Measurements from ENCODE around the gene SAFB. TPM values are rescaled to one million over a fixed set of nuclear protein-coding genes. Genes with fewer than 3 reads are reported as not detected.
A peak's percentile ranks its signal among the peaks of the same experiment; 100 is the strongest.

Gene SAFB
- total and polyA plus RNA-seq, 2 experiments from 2014 or later: 50.2 to 75.8 TPM

DNA sequence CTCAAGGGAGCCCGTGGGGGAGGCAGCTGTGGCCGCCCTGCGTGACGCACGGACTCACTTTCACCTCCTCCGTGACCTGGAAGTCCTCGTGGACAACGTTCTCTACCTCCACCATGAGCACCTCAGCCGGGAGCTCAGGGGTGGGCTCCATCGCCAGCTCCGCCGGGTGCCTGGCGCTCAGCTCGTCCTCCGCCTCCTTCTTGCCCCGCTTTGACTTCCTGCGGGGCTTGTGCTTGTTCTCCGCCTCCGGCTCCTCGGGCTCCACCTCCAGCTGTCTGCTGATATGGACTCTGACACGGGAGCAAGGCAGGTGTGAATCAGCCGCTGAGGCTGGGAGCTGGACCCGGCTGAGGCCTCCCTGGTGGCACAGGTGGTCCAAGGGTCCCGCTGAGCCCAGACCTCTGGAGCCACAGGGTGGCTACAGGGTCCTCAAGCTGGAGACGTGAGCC lies 88.9 kb downstream of the SAFB start:
- Histone ChIP-seq H3K36me3 (replicated peaks; ENCODE audit: insufficient read depth, low read depth) (no peaks in the 10 kb centered on the region), H3K4me3 (no peak overlapping the region), H3K4me2 (no peak overlapping the region), H3K27ac (no peak overlapping the region), H3K4me1 (ENCODE audit: insufficient read depth) (no peaks in the 10 kb centered on the region), H2AFZ (no peak overlapping the region), H3K9me3 (ENCODE audit: low read depth) (no peaks in the 10 kb centered on the region), H4K20me1 (ENCODE audit: insufficient read depth, poor library complexity, severe bottlenecking) (no peaks in the 10 kb centered on the region), H3K27me3 (no peaks in the 10 kb centered on the region), H3K79me2 (peaks cover 28% of the 10 kb centered on the region), H3K9me2 (replicated peaks; ENCODE audit: insufficient read depth) (no peaks in the 10 kb centered on the region)
- WGBS (ENCODE audit: low lambda C conversion rate, missing lambda C conversion rate): 95% methylated on average over 25 of the region's 25 CpGs
- DNase-seq (ENCODE audit: low spot score): no peak
- no peak for TF ChIP-seq EZH2 (IDR thresholded peaks at IDR 0.05; ENCODE audit: borderline replicate concordance)

DNA sequence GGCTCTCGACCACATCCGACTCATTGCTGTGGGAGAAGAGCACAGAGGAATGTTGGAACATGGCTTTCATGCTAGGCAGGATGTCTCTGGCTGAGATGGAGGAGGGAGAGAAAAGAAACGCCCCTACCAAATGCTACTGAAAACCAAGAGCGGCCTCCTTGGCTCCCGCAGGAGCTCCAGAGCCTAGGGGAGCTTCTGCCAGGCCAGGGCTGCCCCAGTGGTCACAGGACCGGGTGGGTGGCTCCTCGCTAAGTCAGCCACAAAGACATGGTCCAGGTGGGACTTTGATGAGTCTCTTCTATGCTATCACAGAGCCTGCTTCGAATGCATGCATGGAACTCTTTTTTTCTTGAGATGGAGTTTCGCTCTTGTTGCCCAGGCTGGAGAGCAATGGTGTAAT lies 90.3 kb downstream of the SAFB start:
- no peak for DNase-seq (ENCODE audit: low spot score)
- H4K20me1 ChIP-seq (ENCODE audit: insufficient read depth, poor library complexity, severe bottlenecking): no peaks in the 10 kb centered on the region
- TF ChIP-seq, protein P1, sequence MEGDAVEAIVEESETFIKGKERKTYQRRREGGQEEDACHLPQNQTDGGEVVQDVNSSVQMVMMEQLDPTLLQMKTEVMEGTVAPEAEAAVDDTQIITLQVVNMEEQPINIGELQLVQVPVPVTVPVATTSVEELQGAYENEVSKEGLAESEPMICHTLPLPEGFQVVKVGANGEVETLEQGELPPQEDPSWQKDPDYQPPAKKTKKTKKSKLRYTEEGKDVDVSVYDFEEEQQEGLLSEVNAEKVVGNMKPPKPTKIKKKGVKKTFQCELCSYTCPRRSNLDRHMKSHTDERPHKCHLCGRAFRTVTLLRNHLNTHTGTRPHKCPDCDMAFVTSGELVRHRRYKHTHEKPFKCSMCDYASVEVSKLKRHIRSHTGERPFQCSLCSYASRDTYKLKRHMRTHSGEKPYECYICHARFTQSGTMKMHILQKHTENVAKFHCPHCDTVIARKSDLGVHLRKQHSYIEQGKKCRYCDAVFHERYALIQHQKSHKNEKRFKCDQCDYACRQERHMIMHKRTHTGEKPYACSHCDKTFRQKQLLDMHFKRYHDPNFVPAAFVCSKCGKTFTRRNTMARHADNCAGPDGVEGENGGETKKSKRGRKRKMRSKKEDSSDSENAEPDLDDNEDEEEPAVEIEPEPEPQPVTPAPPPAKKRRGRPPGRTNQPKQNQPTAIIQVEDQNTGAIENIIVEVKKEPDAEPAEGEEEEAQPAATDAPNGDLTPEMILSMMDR (IDR thresholded peaks at IDR 0.05; ENCODE audit: poor library complexity): no peak
- H2AFZ ChIP-seq: no peak overlapping the region
- H3K4me1 ChIP-seq (ENCODE audit: insufficient read depth): peaks cover 6% of the 10 kb centered on the region
- no peak overlapping the region for H3K4me3 ChIP-seq
- H3K36me3 ChIP-seq (replicated peaks; ENCODE audit: insufficient read depth, low read depth): no peaks in the 10 kb centered on the region
- H3K27me3 ChIP-seq: no peaks in the 10 kb centered on the region
- H3K9me2 ChIP-seq (replicated peaks; ENCODE audit: insufficient read depth): no peaks in the 10 kb centered on the region
- no peak overlapping the region for H3K4me2 ChIP-seq
- peaks cover 42% of the 10 kb centered on the region for H3K79me2 ChIP-seq
- H3K27ac ChIP-seq: no peak overlapping the region
- WGBS (ENCODE audit: low lambda C conversion rate, missing lambda C conversion rate): 95% methylated on average over 9 of the region's 9 CpGs
- H3K9me3 ChIP-seq (ENCODE audit: low read depth): no peaks in the 10 kb centered on the region

DNA sequence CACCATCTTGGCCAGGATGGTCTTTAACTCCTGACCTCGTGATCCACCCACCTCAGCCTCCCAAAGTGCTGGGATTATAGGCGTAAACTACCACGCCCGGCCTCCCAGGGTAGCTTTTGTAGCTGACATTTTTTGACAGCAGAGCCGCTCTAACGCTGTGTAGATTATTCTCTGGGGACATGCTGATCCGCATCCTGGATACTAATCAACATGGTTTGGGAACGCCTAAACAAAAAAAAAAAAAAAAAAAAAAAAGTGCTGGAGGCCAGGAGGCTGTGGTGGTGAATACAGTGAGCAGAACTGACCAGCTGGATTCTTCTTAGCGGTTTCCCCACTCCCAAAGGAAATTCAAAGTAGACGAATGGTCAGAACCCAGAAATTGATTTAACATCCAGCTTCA lies 91.9 kb downstream of the SAFB start:
- Histone ChIP-seq H3K27me3 (no peaks in the 10 kb centered on the region), H4K20me1 (ENCODE audit: insufficient read depth, poor library complexity, severe bottlenecking) (no peaks in the 10 kb centered on the region)

DNA sequence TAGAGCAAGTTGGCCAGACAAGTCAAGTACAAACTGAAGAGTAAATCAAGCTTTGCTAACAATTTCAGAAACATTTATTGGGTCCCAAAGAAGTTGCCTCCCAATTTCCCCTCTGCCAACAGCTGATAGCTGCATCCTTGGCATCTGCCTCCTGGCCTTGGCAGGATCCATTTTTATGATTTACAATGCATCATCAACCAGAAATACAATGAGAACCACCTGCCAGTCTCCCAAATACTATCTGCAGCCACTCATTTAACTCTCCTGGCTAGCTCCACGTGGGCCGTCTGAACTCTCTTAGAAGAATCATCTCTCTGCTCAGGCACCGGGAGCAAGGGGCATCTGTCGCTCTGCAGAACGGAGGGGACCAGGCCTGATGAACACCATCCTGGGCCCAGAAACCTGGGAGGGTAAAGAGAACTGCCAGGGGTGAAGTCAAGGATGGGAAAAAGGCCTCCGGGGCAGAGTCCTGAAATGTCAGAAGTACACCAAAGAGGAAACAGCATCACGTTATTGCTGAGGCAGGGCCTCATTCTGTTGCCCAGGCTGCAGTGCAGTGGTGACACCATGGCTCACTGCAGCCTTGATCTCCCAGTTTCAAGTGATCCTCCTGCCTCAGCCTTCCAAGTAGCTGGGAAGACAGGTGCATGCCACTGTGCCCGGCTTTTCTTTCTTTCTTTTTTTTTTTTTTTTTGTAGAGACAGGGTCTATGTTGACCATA lies 94.5 kb downstream of the SAFB start:
- H3K4me2 ChIP-seq: peak overlapping the region; percentile 88
- H2AFZ ChIP-seq: no peak overlapping the region
- no peaks in the 10 kb centered on the region for H3K9me2 ChIP-seq (replicated peaks; ENCODE audit: insufficient read depth)
- peak overlapping the region; percentile 95 for H3K27ac ChIP-seq
- no peaks in the 10 kb centered on the region for H3K36me3 ChIP-seq (replicated peaks; ENCODE audit: insufficient read depth, low read depth)
- H3K4me1 ChIP-seq (ENCODE audit: insufficient read depth): peaks cover 13% of the 10 kb centered on the region
- 96% methylated on average over 8 of the region's 8 CpGs for WGBS (ENCODE audit: low lambda C conversion rate, missing lambda C conversion rate)
- DNase-seq (ENCODE audit: low spot score): no peak
- no peak for TF ChIP-seq EZH2phosphoT487 (IDR thresholded peaks at IDR 0.05; ENCODE audit: low read depth, severe bottlenecking, unreplicated experiment)
- TF ChIP-seq, protein P1 (IDR thresholded peaks at IDR 0.05; ENCODE audit: poor library complexity): no peak
- TF ChIP-seq EZH2 (IDR thresholded peaks at IDR 0.05; ENCODE audit: borderline replicate concordance): no peak
- no peak overlapping the region for H3K4me3 ChIP-seq
- no peaks in the 10 kb centered on the region for H3K9me3 ChIP-seq (ENCODE audit: low read depth)
- peaks cover 58% of the 10 kb centered on the region for H3K79me2 ChIP-seq
- no peaks in the 10 kb centered on the region for H4K20me1 ChIP-seq (ENCODE audit: insufficient read depth, poor library complexity, severe bottlenecking)
- no peaks in the 10 kb centered on the region for H3K27me3 ChIP-seq

More for the DNA sequence above, 91.9 kb downstream of the SAFB start:
- H3K9me3 ChIP-seq (ENCODE audit: low read depth): no peaks in the 10 kb centered on the region
- no peak overlapping the region for H3K4me2 ChIP-seq
- TF ChIP-seq EZH2 (IDR thresholded peaks at IDR 0.05; ENCODE audit: borderline replicate concordance): no peak
- TF ChIP-seq, protein P1 (IDR thresholded peaks at IDR 0.05; ENCODE audit: poor library complexity): no peak
- TF ChIP-seq EZH2phosphoT487 (IDR thresholded peaks at IDR 0.05; ENCODE audit: low read depth, severe bottlenecking, unreplicated experiment): no peak
- WGBS (ENCODE audit: low lambda C conversion rate, missing lambda C conversion rate): 95% methylated on average over 10 of the region's 10 CpGs
- peaks cover 13% of the 10 kb centered on the region for H3K4me1 ChIP-seq (ENCODE audit: insufficient read depth)
- no peak overlapping the region for H3K27ac ChIP-seq
- no peak for DNase-seq (ENCODE audit: low spot score)
- H2AFZ ChIP-seq: no peak overlapping the region
- H3K79me2 ChIP-seq: peaks cover 58% of the 10 kb centered on the region
- no peak overlapping the region for H3K4me3 ChIP-seq
- H3K36me3 ChIP-seq (replicated peaks; ENCODE audit: insufficient read depth, low read depth): no peaks in the 10 kb centered on the region
- no peaks in the 10 kb centered on the region for H3K9me2 ChIP-seq (replicated peaks; ENCODE audit: insufficient read depth)

Small RNA genes within 50 kb of the gene (small RNA-seq; reads per million reads assigned to genes)
- gene SNRPEP4: not detected

Other genes with a start within 250 kb of the SAFB start
- gene ZNRF4, start 167.7 kb upstream of the SAFB start, total RNA-seq: not detected in 2 replicates
- gene ZNRF4, start 167.7 kb upstream of the SAFB start, polyA plus RNA-seq: not detected in 2 replicates
- gene TINCR, start 55.1 kb upstream of the SAFB start, total RNA-seq: 0.64 and 1.8 TPM in 2 replicates
- 2.4 and 4.9 TPM in 2 replicates for gene TINCR, start 55.1 kb upstream of the SAFB start, polyA plus RNA-seq
- gene SAFB2, start 307 bp upstream of the SAFB start, total RNA-seq: 21.1 and 22.7 TPM in 2 replicates
- 42.6 and 67.5 TPM in 2 replicates for gene SAFB2, start 307 bp upstream of the SAFB start, polyA plus RNA-seq
- gene MICOS13, start 57.4 kb downstream of the SAFB start, total RNA-seq: 32.3 and 38.2 TPM in 2 replicates
- gene MICOS13, start 57.4 kb downstream of the SAFB start, polyA plus RNA-seq: 120 and 157 TPM in 2 replicates
- 14.0 and 14.9 TPM in 2 replicates for gene HSD11B1L, start 57.9 kb downstream of the SAFB start, total RNA-seq
- 25.1 and 26.0 TPM in 2 replicates for gene HSD11B1L, start 57.9 kb downstream of the SAFB start, polyA plus RNA-seq
- 637 and 1,059 TPM in 2 replicates for gene RPL36, start 67.2 kb downstream of the SAFB start, total RNA-seq
- 917 and 990 TPM in 2 replicates for gene RPL36, start 67.2 kb downstream of the SAFB start, polyA plus RNA-seq
- gene LONP1, start 97.1 kb downstream of the SAFB start, total RNA-seq: 61.6 and 63.0 TPM in 2 replicates
- gene LONP1, start 97.1 kb downstream of the SAFB start, polyA plus RNA-seq: 79.1 and 79.2 TPM in 2 replicates
- not detected in 2 replicates for gene CATSPERD, start 97.6 kb downstream of the SAFB start, total RNA-seq
- gene CATSPERD, start 97.6 kb downstream of the SAFB start, polyA plus RNA-seq: not detected in 2 replicates
- gene PRR22, start 161.7 kb downstream of the SAFB start, total RNA-seq: 0.13 and 1.2 TPM in 2 replicates
- 2.9 and 5.5 TPM in 2 replicates for gene PRR22, start 161.7 kb downstream of the SAFB start, polyA plus RNA-seq
- gene DUS3L, start 168.1 kb downstream of the SAFB start, total RNA-seq: 24.9 and 26.7 TPM in 2 replicates
- gene DUS3L, start 168.1 kb downstream of the SAFB start, polyA plus RNA-seq: 28.9 and 44.9 TPM in 2 replicates
- gene NRTN, start 182.0 kb downstream of the SAFB start, total RNA-seq: 2.7 and 5.6 TPM in 2 replicates
- gene NRTN, start 182.0 kb downstream of the SAFB start, polyA plus RNA-seq: 31.1 and 35.6 TPM in 2 replicates
- gene FUT6, start 216.6 kb downstream of the SAFB start, total RNA-seq: 0.07 and 0.36 TPM in 2 replicates
- 0.90 TPM in 1 of 2 replicates, not detected in the other for gene FUT6, start 216.6 kb downstream of the SAFB start, polyA plus RNA-seq
- 0.08 TPM in 1 of 2 replicates, not detected in the other for gene FUT3, start 228.4 kb downstream of the SAFB start, total RNA-seq
- 0.45 TPM in 1 of 2 replicates, not detected in the other for gene FUT3, start 228.4 kb downstream of the SAFB start, polyA plus RNA-seq
- gene FUT5, start 247.5 kb downstream of the SAFB start, total RNA-seq: not detected in 2 replicates
- gene FUT5, start 247.5 kb downstream of the SAFB start, polyA plus RNA-seq: not detected in 2 replicates